ENCODE data around the gene IGFBPL1. TPM values are rescaled to one million over a fixed set of nuclear protein-coding genes. Genes with fewer than 3 reads are reported as not detected.

Gene IGFBPL1
- total and polyA plus RNA-seq, 2 of the 13 experiments (the other 11 are each of a cell fraction or from before 2014, with no cell fraction given), result 0.24 TPM; not detected in 1

DNA sequence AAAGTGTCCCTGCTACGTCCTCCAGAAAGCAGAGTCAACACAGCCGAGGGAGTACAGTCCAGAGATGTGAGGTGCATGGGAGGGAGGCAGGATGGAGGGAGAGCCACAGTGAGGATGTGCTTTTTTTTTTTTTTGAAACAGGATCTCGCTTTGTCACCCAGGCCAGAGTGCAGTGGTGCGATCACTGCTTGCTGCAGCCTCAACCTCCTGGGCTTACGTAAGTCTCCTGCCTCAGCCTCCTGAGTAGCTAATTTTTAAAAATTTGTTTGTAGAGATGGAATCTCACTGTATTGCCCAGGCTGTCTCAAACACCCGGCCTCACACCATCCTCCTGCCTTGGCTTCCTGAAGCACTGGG, 65.0 kb downstream of the IGFBPL1 start (continued):
- TF ChIP-seq, protein P1, sequence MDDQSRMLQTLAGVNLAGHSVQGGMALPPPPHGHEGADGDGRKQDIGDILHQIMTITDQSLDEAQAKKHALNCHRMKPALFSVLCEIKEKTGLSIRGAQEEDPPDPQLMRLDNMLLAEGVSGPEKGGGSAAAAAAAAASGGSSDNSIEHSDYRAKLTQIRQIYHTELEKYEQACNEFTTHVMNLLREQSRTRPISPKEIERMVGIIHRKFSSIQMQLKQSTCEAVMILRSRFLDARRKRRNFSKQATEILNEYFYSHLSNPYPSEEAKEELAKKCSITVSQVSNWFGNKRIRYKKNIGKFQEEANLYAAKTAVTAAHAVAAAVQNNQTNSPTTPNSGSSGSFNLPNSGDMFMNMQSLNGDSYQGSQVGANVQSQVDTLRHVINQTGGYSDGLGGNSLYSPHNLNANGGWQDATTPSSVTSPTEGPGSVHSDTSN (CRISPR knock-in tag; IDR thresholded peaks at IDR 0.05; ENCODE audit: borderline replicate concordance), result no peak
- TF ChIP-seq, protein P2, sequence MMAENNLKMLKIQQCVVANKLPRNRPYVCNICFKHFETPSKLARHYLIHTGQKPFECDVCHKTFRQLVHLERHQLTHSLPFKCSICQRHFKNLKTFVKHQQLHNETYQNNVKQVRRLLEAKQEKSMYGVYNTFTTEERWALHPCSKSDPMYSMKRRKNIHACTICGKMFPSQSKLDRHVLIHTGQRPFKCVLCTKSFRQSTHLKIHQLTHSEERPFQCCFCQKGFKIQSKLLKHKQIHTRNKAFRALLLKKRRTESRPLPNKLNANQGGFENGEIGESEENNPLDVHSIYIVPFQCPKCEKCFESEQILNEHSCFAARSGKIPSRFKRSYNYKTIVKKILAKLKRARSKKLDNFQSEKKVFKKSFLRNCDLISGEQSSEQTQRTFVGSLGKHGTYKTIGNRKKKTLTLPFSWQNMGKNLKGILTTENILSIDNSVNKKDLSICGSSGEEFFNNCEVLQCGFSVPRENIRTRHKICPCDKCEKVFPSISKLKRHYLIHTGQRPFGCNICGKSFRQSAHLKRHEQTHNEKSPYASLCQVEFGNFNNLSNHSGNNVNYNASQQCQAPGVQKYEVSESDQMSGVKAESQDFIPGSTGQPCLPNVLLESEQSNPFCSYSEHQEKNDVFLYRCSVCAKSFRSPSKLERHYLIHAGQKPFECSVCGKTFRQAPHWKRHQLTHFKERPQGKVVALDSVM (CRISPR knock-in tag; IDR thresholded peaks at IDR 0.05), result peak; percentile 97
- TF ChIP-seq, protein P3, sequence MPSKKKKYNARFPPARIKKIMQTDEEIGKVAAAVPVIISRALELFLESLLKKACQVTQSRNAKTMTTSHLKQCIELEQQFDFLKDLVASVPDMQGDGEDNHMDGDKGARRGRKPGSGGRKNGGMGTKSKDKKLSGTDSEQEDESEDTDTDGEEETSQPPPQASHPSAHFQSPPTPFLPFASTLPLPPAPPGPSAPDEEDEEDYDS (CRISPR knock-in tag; IDR thresholded peaks at IDR 0.05), result no peak
- TF ChIP-seq ZNF225 (CRISPR knock-in tag; IDR thresholded peaks at IDR 0.05) (no peak), ETV5 (CRISPR knock-in tag; IDR thresholded peaks at IDR 0.05; ENCODE audit: borderline replicate concordance) (peak; percentile 47; the same call in 1 of the 2 replicates), GPN1 (CRISPR knock-in tag; IDR thresholded peaks at IDR 0.05; ENCODE audit: borderline replicate concordance) (no peak), CCDC6 (CRISPR knock-in tag; IDR thresholded peaks at IDR 0.05) (no peak), HOXA5 (CRISPR knock-in tag; IDR thresholded peaks at IDR 0.05) (no peak), SIX1 (CRISPR knock-in tag; IDR thresholded peaks at IDR 0.05; ENCODE audit: borderline replicate concordance) (peak; percentile 63; the same call in 1 of the 2 replicates), ZNF570 (CRISPR knock-in tag; IDR thresholded peaks at IDR 0.05; ENCODE audit: borderline replicate concordance) (no peak), HMGA1 (CRISPR knock-in tag; conservative IDR thresholded peaks at IDR 0.05) (no peak), TAF1 (CRISPR knock-in tag; IDR thresholded peaks at IDR 0.05) (no peak), FOXC1 (CRISPR knock-in tag; IDR thresholded peaks at IDR 0.05; ENCODE audit: borderline replicate concordance) (no peak)
- TF ChIP-seq, protein P4, sequence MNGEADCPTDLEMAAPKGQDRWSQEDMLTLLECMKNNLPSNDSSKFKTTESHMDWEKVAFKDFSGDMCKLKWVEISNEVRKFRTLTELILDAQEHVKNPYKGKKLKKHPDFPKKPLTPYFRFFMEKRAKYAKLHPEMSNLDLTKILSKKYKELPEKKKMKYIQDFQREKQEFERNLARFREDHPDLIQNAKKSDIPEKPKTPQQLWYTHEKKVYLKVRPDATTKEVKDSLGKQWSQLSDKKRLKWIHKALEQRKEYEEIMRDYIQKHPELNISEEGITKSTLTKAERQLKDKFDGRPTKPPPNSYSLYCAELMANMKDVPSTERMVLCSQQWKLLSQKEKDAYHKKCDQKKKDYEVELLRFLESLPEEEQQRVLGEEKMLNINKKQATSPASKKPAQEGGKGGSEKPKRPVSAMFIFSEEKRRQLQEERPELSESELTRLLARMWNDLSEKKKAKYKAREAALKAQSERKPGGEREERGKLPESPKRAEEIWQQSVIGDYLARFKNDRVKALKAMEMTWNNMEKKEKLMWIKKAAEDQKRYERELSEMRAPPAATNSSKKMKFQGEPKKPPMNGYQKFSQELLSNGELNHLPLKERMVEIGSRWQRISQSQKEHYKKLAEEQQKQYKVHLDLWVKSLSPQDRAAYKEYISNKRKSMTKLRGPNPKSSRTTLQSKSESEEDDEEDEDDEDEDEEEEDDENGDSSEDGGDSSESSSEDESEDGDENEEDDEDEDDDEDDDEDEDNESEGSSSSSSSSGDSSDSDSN (CRISPR knock-in tag; IDR thresholded peaks at IDR 0.05), result 0 out of 2 replicates have a peak, but pooled peaks have one; percentile 22
- TF ChIP-seq, protein P5, sequence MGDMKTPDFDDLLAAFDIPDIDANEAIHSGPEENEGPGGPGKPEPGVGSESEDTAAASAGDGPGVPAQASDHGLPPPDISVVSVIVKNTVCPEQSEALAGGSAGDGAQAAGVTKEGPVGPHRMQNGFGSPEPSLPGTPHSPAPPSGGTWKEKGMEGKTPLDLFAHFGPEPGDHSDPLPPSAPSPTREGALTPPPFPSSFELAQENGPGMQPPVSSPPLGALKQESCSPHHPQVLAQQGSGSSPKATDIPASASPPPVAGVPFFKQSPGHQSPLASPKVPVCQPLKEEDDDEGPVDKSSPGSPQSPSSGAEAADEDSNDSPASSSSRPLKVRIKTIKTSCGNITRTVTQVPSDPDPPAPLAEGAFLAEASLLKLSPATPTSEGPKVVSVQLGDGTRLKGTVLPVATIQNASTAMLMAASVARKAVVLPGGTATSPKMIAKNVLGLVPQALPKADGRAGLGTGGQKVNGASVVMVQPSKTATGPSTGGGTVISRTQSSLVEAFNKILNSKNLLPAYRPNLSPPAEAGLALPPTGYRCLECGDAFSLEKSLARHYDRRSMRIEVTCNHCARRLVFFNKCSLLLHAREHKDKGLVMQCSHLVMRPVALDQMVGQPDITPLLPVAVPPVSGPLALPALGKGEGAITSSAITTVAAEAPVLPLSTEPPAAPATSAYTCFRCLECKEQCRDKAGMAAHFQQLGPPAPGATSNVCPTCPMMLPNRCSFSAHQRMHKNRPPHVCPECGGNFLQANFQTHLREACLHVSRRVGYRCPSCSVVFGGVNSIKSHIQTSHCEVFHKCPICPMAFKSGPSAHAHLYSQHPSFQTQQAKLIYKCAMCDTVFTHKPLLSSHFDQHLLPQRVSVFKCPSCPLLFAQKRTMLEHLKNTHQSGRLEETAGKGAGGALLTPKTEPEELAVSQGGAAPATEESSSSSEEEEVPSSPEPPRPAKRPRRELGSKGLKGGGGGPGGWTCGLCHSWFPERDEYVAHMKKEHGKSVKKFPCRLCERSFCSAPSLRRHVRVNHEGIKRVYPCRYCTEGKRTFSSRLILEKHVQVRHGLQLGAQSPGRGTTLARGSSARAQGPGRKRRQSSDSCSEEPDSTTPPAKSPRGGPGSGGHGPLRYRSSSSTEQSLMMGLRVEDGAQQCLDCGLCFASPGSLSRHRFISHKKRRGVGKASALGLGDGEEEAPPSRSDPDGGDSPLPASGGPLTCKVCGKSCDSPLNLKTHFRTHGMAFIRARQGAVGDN (CRISPR knock-in tag; IDR thresholded peaks at IDR 0.05), result 0 out of 2 replicates have a peak, but pooled peaks have one; percentile 22
- TF ChIP-seq, protein P6, sequence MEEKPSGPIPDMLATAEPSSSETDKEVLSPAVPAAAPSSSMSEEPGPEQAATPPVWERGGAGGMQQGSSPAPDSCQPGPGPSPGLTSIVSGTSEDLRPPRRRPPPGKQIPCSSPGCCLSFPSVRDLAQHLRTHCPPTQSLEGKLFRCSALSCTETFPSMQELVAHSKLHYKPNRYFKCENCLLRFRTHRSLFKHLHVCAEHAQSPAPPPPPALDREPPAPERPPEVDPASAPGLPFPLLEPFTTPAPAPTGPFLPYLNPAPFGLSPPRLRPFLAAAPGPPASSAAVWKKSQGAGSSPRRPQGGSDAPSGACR (CRISPR knock-in tag; IDR thresholded peaks at IDR 0.05), result no peak

All from HepG2 (cell line).